ENCODE measurements around the gene RIT2. TPM values are rescaled to one million over a fixed set of nuclear protein-coding genes. Genes with fewer than 3 reads are reported as not detected.
A peak's percentile ranks its signal among the peaks of the same experiment; 100 is the strongest.
"Not testable (repeated sequence)": the region's sequence is repeated elsewhere in the genome, so short reads cannot be mapped to it uniquely, and the experiment has no call there.

The RIT2 gene
- total RNA-seq, 1 donor from 2014 or later, result not detected

DNA sequence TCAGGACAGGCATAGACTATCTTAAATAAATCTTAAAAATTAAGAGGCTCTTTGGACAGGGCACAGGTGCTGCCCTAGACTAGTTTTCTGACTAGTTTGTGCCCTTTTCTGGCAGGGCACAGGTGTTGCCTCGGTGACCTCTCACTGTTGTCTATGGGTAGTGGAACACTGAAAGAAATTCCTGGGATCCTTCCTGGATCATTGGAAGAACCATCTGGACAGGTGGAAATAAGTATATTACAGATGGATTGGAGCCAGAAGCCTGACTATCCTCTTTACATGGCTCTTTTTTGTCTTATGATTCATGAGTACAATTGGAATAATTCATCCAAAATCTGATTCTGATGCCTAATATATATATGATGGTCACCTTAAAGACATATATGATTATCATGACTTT, 286.6 kb downstream of the RIT2 start:
- no peak for DNase-seq

DNA sequence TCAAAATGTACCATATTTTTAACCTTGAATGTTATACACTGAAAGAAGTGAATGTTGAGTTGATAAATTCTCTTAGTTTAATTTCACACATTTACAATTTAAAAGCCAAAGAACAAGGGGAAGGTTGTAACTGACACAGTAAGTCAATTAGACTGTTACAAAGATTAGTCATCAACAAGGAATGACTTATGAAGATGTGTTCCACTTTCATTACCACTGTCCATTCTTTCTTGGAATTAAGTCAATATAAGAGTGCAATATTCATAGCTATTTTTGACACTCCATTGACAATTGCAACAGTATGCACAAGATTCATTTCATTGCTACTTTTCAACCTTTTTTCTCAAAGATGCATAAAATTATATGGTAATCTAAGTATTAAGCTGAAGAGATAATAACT, 291.3 kb downstream of the RIT2 start:
- DNase-seq, result no peak

DNA sequence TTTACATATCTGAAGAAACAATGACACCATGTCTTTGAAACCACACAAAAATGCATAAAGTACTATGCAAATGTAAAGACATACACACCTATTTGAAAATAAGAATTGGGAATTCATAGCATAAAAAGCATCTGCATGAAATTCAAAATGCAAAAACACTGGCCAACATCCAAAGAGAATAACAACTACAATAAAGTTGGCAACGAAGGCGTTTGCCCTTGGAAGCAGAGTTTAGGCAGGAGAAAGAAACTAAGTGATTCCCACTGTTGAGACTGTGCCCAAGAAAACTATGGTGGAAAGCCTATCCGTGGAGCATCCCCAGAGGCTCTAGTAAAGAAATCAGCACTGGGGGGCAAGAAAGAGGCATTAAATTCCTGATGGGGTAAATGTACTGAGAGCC, 292.8 kb downstream of the RIT2 start:
- DNase-seq, result no peak

DNA sequence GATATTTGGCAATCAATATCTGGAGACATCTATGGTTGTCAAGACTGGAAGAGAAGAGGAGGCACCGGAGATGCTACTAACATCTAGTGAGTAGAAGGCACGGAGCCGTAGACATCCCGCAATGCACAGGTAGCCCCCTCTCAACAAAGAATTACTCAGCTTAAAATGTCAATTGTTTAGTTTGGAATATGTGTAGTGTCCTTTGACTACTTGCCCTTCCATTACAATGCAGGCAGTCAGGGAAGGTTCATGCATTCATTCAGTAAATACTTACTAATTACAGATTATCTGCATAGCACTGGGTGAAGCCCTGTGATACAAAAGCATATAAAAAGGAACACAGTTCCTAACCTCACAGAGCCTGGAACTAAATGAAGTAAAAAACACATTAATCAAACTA, 294.0 kb downstream of the RIT2 start:
- DNase-seq, result no peak

DNA sequence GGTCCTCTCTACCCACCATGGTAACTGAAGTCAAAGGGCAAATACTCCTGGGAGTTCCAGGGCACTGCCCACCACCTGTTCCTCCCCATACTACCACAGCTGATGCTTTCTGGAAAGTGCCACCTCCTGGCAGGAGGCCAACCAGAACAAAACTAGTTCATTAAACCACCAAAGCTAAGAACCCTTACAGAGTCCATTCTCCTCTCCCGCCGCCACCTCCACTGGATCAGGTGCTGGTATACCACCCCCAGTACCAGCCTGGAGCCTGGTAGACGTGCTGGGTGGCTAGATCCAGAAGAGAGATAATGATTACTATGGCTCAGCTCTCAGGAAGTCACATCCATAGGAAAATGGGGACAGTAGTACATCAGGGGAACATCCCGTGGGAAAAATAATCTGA, 300.9 kb downstream of the RIT2 start:
- no peak for DNase-seq

DNA sequence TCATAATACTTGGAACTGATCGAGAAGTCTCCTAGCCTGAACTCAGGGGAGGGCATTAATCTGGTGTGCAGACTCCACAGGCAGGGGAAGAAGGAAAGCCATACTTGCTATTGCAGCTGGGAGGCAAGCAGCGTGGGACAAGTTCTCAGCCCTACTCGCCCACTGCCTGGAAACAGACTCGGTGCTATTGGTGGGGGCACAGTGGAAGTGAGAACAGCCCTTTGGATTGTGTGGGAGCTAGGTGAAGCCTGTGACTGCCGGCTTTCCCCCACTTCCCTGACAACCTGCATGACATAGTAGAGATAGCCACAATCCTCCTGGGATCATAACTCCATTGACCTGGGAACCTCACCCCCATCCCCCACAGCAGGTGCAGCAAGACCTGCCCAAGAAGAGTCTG, 301.3 kb downstream of the RIT2 start:
- DNase-seq, result no peak

DNA sequence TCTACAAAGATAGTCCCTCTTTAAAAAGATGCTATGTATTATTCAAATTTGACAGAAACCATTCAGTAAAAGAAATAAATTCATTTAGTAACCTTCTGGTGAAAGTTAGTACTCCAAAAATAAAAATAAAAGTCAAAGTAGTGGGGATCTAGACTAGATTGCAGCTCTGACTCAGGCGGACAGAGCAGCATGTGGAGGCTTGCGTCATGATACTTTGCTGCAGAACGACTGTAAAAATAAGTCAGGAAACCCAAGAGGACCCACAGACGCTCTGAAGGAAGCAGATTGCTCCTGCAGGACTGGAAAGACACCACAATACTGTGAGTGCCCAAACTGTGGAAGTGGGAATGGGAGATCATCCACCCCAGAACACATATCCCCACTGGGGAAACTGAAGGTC, 301.9 kb downstream of the RIT2 start:
- DNase-seq, result no peak

DNA sequence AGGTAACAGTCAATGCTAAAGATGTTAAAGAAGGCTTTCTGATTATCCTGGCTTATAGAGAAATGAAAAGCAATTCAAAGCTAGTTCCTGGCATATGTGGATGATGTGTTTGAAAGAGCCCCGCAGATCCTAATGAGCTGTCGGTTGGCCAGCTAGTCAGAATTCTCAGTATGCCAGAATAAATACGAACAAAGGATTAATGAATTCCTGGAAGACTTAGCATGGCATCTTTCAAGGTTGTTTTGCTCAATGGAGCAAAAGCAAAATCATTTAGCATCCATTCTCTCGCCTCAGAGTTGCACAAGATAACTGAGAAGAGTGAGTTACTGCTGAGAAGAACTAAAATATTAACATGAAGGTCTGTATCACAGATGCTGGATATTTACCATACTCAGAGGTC, 307.6 kb downstream of the RIT2 start:
- DNase-seq, result no peak

DNA sequence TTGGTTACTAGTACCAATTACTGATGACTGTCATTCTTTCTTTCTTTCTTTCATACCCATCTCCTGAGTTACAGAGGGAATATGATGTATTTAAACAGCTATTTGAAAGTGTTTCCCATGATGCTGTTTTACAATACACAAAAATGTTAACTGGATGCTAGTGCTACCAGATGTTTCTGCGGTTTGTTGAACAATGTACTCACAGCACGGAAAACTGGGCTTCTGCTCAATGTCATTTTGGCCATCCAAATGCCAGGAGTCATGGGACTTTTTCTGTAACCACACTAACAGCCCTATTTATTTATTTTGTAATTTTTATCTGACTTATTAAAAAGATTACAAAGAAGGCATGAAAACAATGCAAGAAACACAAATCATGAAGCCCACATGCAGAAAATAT, 313.8 kb downstream of the RIT2 start:
- DNase-seq, result peak; percentile 24

DNA sequence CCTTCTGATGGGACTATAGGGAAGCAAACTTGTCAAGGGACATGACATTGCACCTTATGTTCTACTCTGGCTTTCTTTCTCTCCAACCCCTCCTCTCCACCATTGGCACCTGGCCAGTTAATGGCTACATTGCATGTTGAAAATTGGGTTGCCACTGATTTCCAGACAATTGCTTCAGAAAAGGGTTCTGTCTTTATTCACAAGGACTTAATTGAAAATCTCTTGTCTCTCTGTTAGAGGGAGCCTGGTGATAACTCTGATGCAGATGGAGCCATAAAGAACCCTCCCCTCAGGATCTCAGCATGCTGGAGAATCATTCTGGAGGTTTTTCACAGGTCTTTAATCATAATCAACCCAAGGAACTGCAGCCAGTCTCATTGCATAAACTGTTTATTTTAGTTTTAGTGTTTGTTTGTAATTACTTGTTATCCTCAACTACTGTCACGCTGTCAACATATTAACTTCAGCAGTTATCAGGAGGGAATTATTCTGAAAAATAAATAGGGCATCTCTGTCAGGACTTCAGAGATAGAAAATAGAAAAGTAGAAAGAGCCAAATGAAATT, 316.8 kb downstream of the RIT2 start:
- no peak for DNase-seq

DNA sequence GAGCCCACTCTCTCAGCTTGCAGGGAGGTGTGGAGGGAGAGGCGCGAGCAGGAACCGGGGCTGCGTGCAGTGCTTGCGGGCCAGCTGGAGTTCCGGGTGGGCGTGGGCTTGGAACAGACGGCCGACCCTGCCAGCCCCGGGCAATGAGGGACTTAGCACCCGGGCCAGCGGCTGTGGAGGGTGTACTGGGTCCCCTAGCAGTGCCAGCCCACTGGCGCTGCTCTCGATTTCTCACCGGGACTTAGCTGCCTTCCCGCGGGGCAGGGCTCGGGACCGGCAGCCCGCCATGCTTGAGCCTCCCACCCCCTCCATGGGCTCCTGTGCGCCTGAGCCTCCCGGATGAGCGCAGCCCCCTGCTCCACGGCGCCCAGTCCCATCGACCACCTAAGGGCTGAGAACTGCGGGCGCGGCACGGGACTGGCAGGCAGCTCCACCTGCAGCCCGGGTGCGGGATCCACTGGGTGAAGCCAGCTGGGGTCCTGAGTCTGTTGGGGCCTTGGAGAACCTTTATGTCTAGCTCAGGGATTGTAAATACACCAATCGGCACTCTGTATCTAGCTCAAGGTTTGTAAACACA, 320.2 kb downstream of the RIT2 start:
- not testable (repeated sequence) for DNase-seq

DNA sequence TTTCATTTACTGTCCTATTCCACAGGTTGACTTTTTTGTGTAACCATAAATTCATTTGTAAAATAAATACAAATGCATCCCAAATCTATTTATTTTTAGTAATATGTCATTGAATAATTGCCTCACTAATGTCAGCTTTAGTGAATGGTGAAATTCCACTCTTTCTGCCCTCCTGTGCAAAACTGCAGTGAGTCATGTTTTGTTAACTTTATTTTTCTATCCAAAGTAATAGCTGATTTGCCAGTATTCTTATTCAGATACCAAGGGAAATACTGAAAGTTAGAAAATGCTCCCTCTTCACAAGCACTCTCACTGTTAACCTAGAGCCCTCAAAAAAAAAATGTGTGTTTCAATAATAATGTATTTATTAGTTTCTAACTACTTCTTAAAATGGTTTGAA, 322.8 kb downstream of the RIT2 start:
- DNase-seq, result no peak

DNA sequence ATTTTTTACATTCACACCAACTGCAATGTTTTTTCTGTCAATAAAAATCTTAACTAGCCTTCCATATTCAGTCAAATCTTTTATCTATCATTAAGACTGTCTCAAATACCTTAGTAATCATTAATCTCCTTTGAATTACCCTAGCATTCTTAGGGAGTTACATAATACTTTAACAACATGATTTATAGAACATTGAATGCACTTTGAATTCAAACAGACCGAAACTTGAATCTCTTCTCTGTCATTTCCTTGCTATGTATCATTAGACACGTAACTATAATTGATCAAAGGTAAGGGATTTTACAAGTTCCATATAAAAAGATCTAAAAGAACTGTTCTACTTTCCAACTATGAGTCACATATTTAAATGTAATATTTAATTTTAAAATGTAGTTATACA, 330.9 kb downstream of the RIT2 start:
- DNase-seq, result no peak

DNA sequence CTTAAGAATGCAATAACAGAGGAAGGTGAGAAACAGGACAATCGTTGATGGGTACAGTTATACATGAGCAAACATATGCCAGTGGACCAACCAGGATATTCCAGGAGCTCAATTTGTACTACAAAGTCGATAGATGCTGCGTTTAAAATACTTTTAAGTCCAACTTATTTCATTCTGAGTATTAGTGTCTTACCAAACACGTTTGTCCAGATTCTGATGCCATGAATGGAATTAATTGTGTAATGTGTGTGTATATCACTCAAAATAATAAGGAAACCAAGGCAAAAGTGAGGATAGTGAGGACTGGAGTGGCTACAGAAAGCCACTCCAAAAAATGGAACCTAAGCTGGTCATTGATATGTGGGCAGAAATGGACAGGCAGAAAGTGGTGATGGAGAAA, 332.6 kb downstream of the RIT2 start:
- DNase-seq, result no peak

DNA sequence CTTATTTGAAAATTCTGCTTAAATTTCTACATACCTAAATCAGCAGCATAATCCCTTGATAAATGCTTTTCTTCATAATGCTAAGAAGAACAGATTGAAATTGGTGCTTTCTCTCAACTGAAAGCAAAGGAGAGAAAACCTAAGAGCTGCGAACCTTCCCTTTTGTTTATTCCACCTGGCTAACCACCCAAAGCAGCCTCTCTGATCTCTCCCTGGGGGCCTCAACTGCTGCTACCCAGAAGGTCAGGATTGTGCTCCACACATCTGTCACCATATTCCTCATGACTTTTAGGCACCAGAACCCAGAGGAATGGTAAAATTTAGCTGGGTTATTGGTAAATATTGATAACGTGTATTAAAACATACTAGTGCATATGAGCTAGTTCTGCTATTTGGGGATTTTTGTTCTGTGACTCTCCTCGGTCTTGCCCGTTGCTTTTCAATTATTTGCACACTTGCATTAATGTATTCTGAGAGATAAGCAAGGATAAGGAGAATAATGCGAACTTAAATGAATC, 334.1 kb downstream of the RIT2 start:
- DNase-seq, result no peak

DNA sequence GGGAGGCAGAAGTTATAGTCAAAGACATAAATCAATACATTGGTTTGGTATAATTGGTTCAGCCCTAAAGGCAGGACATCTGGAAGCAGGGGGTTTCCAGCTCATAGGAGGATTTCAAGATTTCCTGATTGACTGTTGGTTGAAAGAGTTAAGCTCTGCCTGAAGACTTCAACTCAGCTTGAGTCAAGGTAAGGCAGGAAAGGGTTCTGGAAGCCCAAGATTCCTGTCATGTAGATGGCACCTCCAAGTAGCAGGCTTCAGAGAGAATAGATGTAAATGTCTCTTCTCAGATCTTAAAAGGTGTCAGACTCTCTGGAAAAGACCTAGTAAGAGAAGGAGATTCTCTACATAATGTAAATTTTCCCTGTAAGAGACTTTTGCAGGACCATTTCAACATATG, 335.3 kb downstream of the RIT2 start:
- DNase-seq, result no peak

DNA sequence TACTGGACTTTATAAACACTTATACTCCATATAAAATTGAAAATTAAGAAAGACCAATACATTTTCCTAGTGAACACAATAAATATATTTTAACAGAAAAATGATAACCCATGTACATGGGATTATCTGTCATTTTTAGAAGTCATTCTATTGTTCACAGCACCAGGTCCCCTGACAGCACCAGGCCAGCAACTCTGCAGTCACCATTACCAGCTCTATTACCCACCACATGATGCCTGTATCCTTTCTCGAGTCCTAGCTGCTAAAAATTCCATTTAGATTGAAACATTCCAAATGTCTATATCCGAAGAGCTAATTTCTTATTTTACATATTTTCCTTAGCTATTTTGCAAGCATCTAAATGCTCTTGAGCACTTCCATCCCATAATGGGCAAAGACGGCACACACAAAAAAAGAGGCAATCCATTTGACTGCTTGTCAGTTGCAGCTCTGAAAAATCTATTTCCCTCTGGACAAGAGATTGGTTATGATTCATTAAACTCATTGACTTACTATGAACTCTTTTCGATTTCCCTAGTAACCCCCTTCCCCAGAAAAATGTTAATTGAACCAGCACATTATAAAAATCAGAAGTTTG, 336.9 kb downstream of the RIT2 start:
- no peak for DNase-seq

DNA sequence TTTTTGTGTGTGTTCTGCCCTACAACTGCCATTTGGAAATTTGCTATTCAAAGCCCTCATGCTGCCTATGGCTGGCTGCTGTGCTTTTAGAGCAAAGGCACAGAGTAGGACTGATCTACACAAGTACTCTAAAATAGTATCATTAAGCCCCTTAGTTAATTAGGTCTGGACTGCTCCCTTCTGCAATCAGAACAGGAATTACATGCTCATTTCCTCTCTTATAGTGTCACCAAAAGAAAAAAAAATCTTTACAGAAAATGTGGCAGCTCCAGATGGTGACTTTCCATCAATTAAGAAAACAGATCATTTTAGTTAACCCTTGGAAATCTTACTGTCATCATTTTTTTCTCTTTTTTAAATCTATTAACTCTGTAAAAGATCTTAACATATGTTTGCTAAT, 337.5 kb downstream of the RIT2 start:
- no peak for DNase-seq

DNA sequence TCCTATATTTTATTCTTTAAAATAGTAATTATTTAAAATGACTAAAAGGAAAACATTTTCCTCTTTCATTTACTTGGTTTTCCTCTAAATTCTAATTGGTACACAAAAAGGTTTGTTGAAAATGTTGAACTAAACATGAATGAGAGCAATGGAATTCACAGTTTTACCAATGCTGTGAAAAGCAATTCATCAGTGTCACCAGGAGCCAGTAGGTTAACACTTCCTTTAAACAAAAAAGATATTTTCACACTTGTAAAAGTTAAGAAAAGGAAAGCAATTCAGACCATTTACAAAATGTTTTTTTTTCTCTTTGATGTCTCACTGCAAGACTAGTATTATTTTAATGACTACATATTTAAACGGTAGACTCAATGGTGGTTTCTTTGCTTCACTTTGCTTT, 341.6 kb downstream of the RIT2 start:
- no peak for DNase-seq

DNA sequence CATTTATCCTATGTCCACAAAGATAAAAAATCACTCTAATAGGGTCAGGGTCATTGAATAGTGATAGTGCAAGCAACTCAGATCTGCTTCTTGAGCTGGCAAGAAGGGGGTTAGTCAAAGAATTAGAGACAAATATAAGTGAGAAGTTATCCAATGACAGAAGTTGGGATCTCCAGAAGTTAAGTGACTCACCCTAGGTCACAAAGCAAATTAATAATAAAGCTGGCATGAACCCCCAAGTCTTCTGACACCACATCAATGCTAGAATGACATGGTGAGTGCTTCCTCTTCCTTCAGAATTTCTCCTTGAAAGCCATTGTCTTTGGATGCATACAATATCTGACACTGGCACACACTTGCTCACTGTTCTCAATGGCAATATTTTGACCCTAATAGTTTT, 343.5 kb downstream of the RIT2 start:
- DNase-seq, result no peak

DNA sequence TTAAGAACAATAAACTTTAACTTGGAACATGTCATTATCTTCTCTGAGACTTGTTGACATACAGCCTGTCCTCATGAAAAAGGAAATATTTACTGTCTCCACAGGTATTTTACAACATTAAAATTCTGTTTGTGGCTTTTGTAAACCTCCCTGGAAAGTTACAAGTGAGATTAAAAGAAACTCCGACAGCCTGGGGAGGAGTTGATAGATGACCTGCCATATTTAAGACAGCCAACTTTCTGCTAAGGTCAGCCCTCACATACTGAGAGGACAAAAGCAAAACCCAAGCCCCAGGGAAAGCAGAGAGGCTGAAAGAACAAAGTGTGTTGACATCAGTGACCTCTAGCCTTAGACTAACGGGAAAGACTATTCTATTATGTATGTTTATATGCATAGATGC, 350.2 kb downstream of the RIT2 start:
- no peak for DNase-seq

DNA sequence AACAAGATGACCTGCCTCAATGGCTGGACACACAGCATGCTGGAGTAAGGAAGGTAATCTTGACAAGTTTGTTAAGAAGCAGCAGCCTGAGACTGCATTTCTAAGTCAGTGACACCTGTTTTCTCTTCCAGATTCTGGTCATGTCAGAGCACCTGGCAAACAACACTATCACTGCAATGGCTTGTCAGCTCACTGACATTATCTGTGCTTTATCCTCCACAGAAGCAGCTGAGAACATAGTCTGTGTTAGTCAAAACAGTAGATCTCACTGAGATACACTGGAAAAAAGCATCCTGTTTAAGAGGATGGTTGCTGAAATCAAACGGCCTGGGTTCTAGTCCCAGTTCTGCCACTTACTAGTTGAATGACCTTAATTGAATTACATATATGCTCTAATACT, 355.2 kb downstream of the RIT2 start:
- DNase-seq, result no peak

DNA sequence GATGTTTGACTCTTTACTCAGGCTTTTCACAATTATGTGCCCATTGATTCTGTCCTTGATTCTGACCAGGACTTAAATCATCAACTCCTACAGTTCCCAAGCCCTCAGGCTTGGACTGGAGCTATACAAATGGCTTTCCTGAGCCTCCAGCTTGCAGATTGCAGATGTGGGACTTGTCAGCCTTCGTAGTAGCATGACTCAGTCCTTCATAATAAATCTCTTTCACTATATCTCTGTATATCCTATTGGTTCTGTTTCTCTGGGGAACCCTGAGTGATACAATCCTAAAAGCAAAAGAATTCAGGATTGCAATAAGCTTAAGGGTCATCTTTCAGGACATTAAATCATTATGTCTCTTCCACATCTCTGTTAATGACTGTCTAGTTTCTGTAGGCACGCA, 356.6 kb downstream of the RIT2 start:
- no peak for DNase-seq

DNA sequence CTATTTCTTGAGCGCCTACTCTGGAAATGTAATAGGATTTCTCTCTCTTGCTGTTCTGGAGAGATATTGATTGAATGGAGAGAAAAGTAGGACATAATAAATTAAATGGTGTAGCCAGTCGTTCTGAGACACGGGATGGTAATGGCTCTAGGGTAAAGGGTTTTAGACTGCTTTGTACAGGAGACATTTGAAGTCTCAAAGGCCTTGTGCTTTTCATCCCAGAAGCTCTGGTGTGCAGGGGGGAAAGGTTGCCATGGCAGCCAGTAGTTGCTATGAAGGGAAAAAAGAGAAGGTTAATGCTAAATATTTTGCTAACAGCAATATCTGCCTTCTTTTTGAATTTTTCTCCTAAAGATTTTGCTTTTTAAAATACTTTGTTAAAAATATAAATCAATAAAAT, 359.3 kb downstream of the RIT2 start:
- DNase-seq, result no peak
